Measurements from ENCODE around the gene TBX4. TPM values are rescaled to one million over a fixed set of nuclear protein-coding genes. Genes with fewer than 3 reads are reported as not detected.
A peak's percentile ranks its signal among the peaks of the same experiment; 100 is the strongest.
"Not testable (repeated sequence)": the region's sequence is repeated elsewhere in the genome, so short reads cannot be mapped to it uniquely, and the experiment has no call there.

The TBX4 gene
- total RNA-seq, 1 donor from 2014 or later = 0.35 TPM

- DNase-seq (ENCODE audit: low read depth) = no peak
Measured at GRCh38 chr17:61496174-61496956, 44.1 kb downstream of the TBX4 start.

- DNase-seq (ENCODE audit: low read depth) = no peak
Measured at GRCh38 chr17:61496957-61497653, 44.9 kb downstream of the TBX4 start.

GRCh38 chr17:61498042-61498994, 46.1 kb downstream of the TBX4 start:
- DNase-seq (ENCODE audit: low read depth) = no peak

- no peak for DNase-seq (ENCODE audit: low read depth)
Measured at GRCh38 chr17:61499632-61500031, 47.4 kb downstream of the TBX4 start.

GRCh38 chr17:61500287-61500686, 48.1 kb downstream of the TBX4 start:
- no peak for DNase-seq (ENCODE audit: low read depth)

- no peak for DNase-seq (ENCODE audit: low read depth)
Measured at GRCh38 chr17:61502292-61502691, 50.1 kb downstream of the TBX4 start.

- DNase-seq (ENCODE audit: low read depth) = no peak
Measured at GRCh38 chr17:61503961-61504360, 51.7 kb downstream of the TBX4 start.

GRCh38 chr17:61504697-61505096, 52.5 kb downstream of the TBX4 start:
- DNase-seq (ENCODE audit: low read depth) = peak; percentile 66

- DNase-seq (ENCODE audit: low read depth) = no peak
Measured at GRCh38 chr17:61505846-61506627, 53.8 kb downstream of the TBX4 start.

- DNase-seq (ENCODE audit: low read depth) = no peak
Measured at GRCh38 chr17:61507383-61508066, 55.3 kb downstream of the TBX4 start.

- DNase-seq (ENCODE audit: low read depth) = no peak
Measured at GRCh38 chr17:61508912-61509311, 56.7 kb downstream of the TBX4 start.

GRCh38 chr17:61509454-61509853, 57.2 kb downstream of the TBX4 start:
- not testable (repeated sequence) for DNase-seq (ENCODE audit: low read depth)

- no peak for DNase-seq (ENCODE audit: low read depth)
Measured at GRCh38 chr17:61510237-61510636, 58.0 kb downstream of the TBX4 start.

GRCh38 chr17:61510991-61511390, 58.8 kb downstream of the TBX4 start:
- DNase-seq (ENCODE audit: low read depth) = no peak

- DNase-seq (ENCODE audit: low read depth) = no peak
Measured at GRCh38 chr17:61511480-61512182, 59.4 kb downstream of the TBX4 start.

GRCh38 chr17:61514491-61514890, 62.3 kb downstream of the TBX4 start:
- no peak for DNase-seq (ENCODE audit: low read depth)

- DNase-seq (ENCODE audit: low read depth) = no peak
Measured at GRCh38 chr17:61517265-61517664, 65.0 kb downstream of the TBX4 start.

GRCh38 chr17:61517843-61518606, 65.8 kb downstream of the TBX4 start:
- DNase-seq (ENCODE audit: low read depth) = no peak

- DNase-seq (ENCODE audit: low read depth) = no peak
Measured at GRCh38 chr17:61519139-61519538, 66.9 kb downstream of the TBX4 start.
